Panc1 (cell line): ENCODE measurements around the gene ARHGEF25. TPM values are rescaled to one million over a fixed set of nuclear protein-coding genes. Genes with fewer than 3 reads are reported as not detected.

Experiments
- ATAC-seq: fragments of 200-7000 bp; cut with Tn5 transposase; 2 replicates; pipeline ENCODE4 v1.9.1; 2020; ENCODE audit warnings: mild to moderate bottlenecking, moderate library complexity
- BruUV-seq: library from RNA; stranded (reverse); fragments of 400-500 nt; replicated peaks from 2 replicates; lab custom pipeline; 2021; lab: Mats Ljungman, UMichigan
- CTCF ChIA-PET: fragments of 300-600 bp; sonication (Branson Sonifier 250); formaldehyde crosslinking; loops from one replicate; lab custom pipeline; 2022; ENCODE audit warnings: antibody characterized with exemption; lab: Charles Lee
- POLR2A ChIA-PET: fragments of 300-600 bp; sonication (Branson Sonifier 250); formaldehyde crosslinking; loops from one replicate; lab custom pipeline; 2022; ENCODE audit warnings: antibody characterized with exemption; lab: Charles Lee
- DNase-seq: peaks from one replicate; pipeline ENCODE4 v3.0.0-alpha.2; 2010; ENCODE audit warnings: low read depth, low spot score
- H3K27ac ChIP-seq: 2 replicates; pipeline ENCODE4 v1.5.1; 2011; ENCODE audit warnings: mild to moderate bottlenecking, low read length, inconsistent platforms
- H3K27me3 ChIP-seq: fragments of 200-500 bp; sonication (Bioruptor generic); 2 replicates; pipeline ENCODE4 v1.6.0; 2014; ENCODE audit warnings: low read length, inconsistent platforms; ENCODE audit not compliant: control insufficient read depth, insufficient read depth
- H3K36me3 ChIP-seq: fragments of 200-500 bp; sonication (Bioruptor generic); 2 replicates; pipeline ENCODE4 v1.5.1; 2014; ENCODE audit warnings: inconsistent platforms, mild to moderate bottlenecking, low read length, moderate library complexity; ENCODE audit not compliant: control insufficient read depth, insufficient read depth
- H3K4me1 ChIP-seq: 2 replicates; pipeline ENCODE4 v1.5.1; 2011; ENCODE audit warnings: inconsistent platforms, mild to moderate bottlenecking, low read length, moderate library complexity; ENCODE audit not compliant: control insufficient read depth, insufficient read depth
- H3K4me3 ChIP-seq, 2 experiments: 2 replicates each; pipeline ENCODE4 v1.5.1; 2011 to 2012; ENCODE audit warnings: low read depth in 2 of 2, low read length in 2 of 2, mild to moderate bottlenecking in 2 of 2, inconsistent platforms in 1 of 2, moderate library complexity in 1 of 2
- H3K9me3 ChIP-seq: fragments of 200-500 bp; sonication (Bioruptor generic); 2 replicates; pipeline ENCODE4 v1.5.1; 2014; ENCODE audit warnings: low read depth, mild to moderate bottlenecking, inconsistent platforms, low read length, moderate library complexity; ENCODE audit not compliant: control insufficient read depth, insufficient read depth
- CTCF ChIP-seq: fragments of 450-650 bp; IDR thresholded peaks from 2 replicates; pipeline ENCODE4 v1.5.1; 2017; ENCODE audit warnings: mild to moderate bottlenecking
- POLR2AphosphoS5 ChIP-seq: IDR thresholded peaks from 2 replicates; pipeline ENCODE4 v1.6.1; 2012; ENCODE audit warnings: mild to moderate bottlenecking, low read depth, low read length, moderate library complexity
- REST ChIP-seq, 2 experiments: IDR thresholded peaks; 2 replicates each; pipeline ENCODE4 v1.6.1; 2011 to 2012; ENCODE audit warnings: low read depth in 2 of 2, control low read depth in 1 of 2, low read length in 1 of 2, mild to moderate bottlenecking in 1 of 2, moderate library complexity in 1 of 2; ENCODE audit not compliant: insufficient read depth in 1 of 2
- SIN3A ChIP-seq: IDR thresholded peaks from 2 replicates; pipeline ENCODE4 v1.6.1; 2012; ENCODE audit warnings: low read depth, mild to moderate bottlenecking, low read length, moderate library complexity, borderline replicate concordance; ENCODE audit not compliant: insufficient read depth
- TCF7L2 ChIP-seq: IDR thresholded peaks from 2 replicates; pipeline ENCODE4 v1.6.1; 2011; ENCODE audit warnings: mild to moderate bottlenecking, low read depth, low read length, inconsistent platforms
- in situ Hi-C: cut with HindIII; loops from 2 replicates; pipeline ENCODE4 v1.10.0; 2016; ENCODE audit warnings: low sequenced_read_pairs, low pct_unique_long_range_greater_than_20kb
- intact Hi-C: fragments of 100-400 bp; cut with micrococcal nuclease; formaldehyde crosslinking; loops from one replicate; pipeline ENCODE4 v1.10.0; 2022; ENCODE audit not compliant: unreplicated experiment
- total RNA-seq: library from RNA; stranded (reverse); gene quantifications from one replicate; pipeline ENCODE4 v1.2.1, GENCODE V29; 2021; ENCODE audit not compliant: unreplicated experiment

ARHGEF25 gene
- total RNA-seq, 1 experiment from 2014 or later = 10.5 TPM

- no peaks in the 10 kb centered on the region for H3K4me1 ChIP-seq
- POLR2A ChIA-PET = no interaction called here
- no peak overlapping the region for H3K27ac ChIP-seq
- BruUV-seq = no TSS peak
- H3K9me3 ChIP-seq = no peaks in the 10 kb centered on the region
- DNase-seq (no peak), ATAC-seq (no peak)
- H3K27me3 ChIP-seq = no peaks in the 10 kb centered on the region
- in situ Hi-C loops = no loop called here
- TF ChIP-seq POLR2AphosphoS5 = no peak
- TF ChIP-seq REST (IDR thresholded peaks at IDR 0.05; ENCODE audit: insufficient read depth in 1 of 2, low read depth in 2 of 2, low read length in 1 of 2) = no peak
- TF ChIP-seq SIN3A = no peak
- TF ChIP-seq CTCF = no peak
- TF ChIP-seq TCF7L2 = no peak
- CTCF ChIA-PET = interaction anchor here (0.6 to 1.7 kb wide), 8 partner anchors 8 to 220 kb away, joined by 3 to 9 read pairs (median 4); partner anchors contain the start of gene ARHGEF25
- H3K36me3 ChIP-seq = no peaks in the 10 kb centered on the region
- no peak overlapping the region for H3K4me3 ChIP-seq
- intact Hi-C loops = loop anchor here (5.0 kb wide), 1 partner anchor 153 kb away; the partner anchor contains the start of gene AGAP2
Measured at GRCh38 chr12:57584050-57584449, 27.2 kb upstream of the ARHGEF25 start.

GRCh38 chr12:57584690-57585089 lies 26.5 kb upstream of the ARHGEF25 start:
- ChIA-PET CTCF (interaction anchor here (0.6 to 1.7 kb wide), 3 partner anchors 43 to 260 kb away, joined by 3 to 6 read pairs (median 6); no protein-coding TSS in a partner anchor), POLR2A (interaction anchor here (0.6 kb wide), 1 partner anchor 12 kb away, joined by 3 read pairs; no protein-coding TSS in a partner anchor)
- no TSS peak for BruUV-seq
- H3K9me3 ChIP-seq = no peaks in the 10 kb centered on the region
- no peaks in the 10 kb centered on the region for H3K36me3 ChIP-seq
- no peak for TF ChIP-seq TCF7L2
- TF ChIP-seq SIN3A = no peak
- TF ChIP-seq POLR2AphosphoS5 = no peak
- no peak for TF ChIP-seq CTCF
- TF ChIP-seq REST (IDR thresholded peaks at IDR 0.05; ENCODE audit: insufficient read depth in 1 of 2, low read depth in 2 of 2, low read length in 1 of 2) = no peak
- in situ Hi-C loops = no loop called here
- no peak overlapping the region for H3K4me3 ChIP-seq
- H3K4me1 ChIP-seq = no peaks in the 10 kb centered on the region
- DNase-seq (no peak), ATAC-seq (no peak)
- intact Hi-C loops = loop anchor here (5.0 kb wide), 1 partner anchor 153 kb away; the partner anchor contains the start of gene AGAP2
- no peaks in the 10 kb centered on the region for H3K27me3 ChIP-seq
- H3K27ac ChIP-seq = no peak overlapping the region
